NCI-H1092 treated with DMSO at 0.1 percent for 48 hours (cell line): ENCODE data around the gene THAP3.
A peak's percentile ranks its signal among the peaks of the same experiment; 100 is the strongest.
"Not testable (repeated sequence)": the region's sequence is repeated elsewhere in the genome, so short reads cannot be mapped to it uniquely, and the experiment has no call there.

Experiments used
- DNase-seq: peaks from one replicate; lab custom pipeline; 2025; lab: John Stamatoyannopoulos, UW

THAP3 gene

DNA sequence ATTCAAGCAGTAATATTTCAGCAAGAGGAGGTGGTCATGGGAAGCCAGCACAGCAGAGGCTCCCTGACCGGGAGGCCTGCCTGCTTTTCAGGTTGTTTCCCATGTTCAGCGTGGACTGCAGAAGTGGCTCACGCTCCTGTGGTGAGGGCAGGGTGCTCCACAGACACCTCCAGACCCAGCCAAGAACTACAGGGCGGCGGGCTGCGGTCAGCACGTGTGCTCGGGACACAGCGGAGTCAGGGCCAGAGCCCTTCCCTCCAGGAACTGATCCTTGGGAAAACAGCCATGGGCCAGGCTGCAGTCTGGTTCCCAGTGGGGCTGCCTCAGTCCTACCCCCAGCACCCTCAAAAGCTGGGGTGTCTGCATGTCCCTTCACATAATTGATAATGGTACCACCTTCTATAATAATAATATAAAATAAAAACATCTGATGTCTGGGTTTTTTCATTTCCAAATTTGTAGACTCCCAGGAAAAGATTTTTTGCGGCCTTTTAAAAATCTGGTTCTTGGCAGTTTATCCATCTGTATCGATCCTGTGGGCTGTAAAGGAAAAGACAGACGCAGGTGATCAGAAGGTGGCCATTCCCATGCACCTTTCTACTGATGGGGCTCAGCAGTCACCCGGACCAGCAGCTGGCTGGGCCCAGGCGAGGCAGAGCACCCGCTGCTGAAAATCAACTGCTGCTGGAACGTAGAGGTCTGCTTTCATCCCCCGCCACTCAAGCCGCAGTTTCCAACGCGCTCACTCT lies 10.7 kb downstream of the THAP3 start:
- DNase-seq: no peak

DNA sequence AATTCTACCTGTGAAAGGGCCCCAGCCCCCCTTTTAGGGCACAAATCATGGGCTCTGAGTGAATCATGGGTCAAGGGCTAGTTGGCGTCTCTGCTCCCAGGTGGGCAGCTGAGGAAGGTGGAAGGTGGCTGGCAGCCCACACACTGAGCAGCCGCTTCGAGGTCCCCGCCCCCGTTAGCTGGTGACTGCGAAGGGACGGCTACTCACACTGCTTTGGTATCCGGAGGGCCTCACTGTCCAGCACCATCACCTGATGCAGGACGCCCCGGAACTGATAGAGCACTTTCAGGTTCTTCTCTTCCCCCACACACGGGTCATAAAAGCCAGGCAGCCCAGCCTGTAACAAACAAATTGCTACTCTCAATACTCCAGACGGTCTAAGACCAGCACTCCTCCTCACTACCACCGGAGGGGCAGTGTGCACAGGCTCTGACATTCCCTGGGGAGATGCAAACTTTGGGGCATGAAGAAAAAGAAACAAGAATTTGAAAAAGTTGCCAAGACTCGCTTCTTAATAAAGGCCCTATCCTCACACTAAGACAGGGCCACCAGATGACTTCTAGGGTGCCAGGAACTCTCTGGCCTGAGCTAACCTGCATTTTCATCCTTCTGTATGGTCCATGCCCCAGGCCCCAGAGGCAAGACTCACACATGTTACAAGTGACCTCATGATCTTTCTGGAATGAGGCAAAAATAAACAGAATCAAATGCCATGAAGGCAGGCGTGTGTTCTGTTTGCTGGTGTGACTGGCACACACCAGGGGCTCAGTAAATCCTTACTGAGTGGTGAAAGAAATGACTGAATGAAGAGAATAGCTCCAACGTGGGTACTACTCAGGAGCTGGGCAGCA lies 11.5 kb downstream of the THAP3 start:
- DNase-seq: no peak

DNA sequence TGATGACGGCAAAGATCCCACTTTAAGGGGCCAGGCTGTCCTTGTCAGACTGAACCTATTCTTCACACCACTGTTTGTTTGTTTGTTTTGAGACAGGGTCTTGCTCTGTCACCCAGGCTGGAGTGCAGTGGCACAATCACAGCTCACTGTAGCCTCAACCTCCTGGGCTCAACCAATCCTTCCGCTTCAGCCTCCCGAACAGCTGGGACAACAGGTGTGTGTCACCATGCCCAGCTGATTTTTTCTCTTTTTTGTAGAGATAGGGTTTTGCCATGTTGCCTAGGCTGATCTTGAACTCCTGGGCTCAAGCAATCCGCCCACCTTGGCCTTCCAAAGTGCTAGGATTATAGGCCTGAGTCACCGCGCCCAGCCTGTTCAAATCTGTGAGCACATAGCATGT lies 12.1 kb downstream of the THAP3 start:
- DNase-seq: not testable (repeated sequence)

DNA sequence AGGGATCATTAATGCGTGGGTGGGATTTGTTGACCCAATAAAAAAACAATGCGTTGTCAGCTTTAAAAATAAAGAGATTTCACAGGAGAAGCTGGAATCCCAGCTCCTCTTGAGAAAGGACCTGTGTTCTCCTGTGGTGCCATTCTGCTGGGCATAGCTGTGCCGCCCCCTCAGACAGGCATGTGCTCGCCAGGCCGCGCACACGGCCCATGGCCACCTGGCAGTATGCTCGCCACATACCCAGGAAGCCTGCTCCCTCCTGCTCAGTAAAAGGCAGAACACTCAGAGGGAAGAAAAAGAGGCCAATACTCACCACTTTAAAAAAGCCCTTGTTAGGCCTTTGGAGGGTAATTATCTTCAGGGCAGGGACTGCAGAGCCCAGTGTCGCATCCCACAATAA lies 13.1 kb downstream of the THAP3 start:
- DNase-seq: no peak

DNA sequence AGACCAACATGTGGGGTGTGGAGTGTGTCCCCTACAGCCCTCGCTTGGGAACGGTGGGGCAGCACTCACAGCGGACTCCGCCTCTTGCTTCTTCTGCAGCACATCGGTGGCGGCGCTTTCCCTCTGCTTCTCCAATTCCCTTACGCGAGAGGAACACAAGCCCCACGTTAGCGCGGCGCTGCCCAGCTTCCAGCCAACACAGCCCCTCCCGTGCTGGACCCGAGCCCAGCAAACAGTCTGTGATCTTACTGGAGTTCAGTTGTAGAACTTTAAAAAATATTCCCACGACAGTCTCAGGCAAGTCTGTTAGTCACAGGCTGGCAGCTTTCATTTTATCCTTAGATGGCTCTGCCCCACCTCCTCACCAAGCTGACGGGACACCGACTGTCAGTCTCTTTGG lies 13.6 kb downstream of the THAP3 start:
- DNase-seq: no peak

DNA sequence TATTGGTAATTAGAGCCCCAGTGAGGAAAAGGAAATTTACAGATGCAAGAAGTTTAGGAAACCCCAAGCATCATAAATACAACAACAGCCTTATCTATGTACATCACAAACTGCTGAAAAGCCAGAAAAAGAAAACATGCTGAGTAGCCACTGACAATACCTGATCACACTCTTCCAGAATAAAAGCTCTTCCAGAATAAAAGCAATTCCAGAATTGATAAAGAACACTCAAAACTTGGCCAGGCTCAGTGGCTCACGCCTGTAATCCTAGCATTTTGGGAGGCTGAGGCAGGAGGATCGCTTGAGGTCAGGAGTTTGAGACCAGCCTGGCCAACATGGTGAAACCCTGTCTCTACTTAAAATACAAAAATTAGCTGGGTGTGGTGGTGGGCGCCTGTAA lies 16.2 kb downstream of the THAP3 start:
- DNase-seq: not testable (repeated sequence)

DNA sequence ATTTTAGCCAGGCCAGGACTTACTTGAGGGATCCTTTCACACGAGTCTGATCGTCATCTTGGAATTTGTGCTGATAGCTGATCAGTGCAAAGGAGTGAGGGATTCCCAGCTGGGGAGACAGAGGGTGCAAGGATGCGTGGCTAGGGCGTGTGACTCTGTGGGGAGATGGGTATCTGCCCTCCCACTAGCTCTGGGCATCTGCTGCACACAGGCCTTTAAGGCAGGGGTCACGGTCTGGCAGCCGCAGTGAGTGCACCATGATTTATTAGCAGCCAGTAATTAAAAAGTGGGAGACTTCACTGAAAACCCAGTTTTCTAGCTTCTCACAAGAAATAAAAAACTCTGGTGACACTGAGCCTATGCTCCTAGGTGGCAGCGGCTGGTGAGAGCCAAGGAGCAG lies 20.4 kb downstream of the THAP3 start:
- no peak for DNase-seq

DNA sequence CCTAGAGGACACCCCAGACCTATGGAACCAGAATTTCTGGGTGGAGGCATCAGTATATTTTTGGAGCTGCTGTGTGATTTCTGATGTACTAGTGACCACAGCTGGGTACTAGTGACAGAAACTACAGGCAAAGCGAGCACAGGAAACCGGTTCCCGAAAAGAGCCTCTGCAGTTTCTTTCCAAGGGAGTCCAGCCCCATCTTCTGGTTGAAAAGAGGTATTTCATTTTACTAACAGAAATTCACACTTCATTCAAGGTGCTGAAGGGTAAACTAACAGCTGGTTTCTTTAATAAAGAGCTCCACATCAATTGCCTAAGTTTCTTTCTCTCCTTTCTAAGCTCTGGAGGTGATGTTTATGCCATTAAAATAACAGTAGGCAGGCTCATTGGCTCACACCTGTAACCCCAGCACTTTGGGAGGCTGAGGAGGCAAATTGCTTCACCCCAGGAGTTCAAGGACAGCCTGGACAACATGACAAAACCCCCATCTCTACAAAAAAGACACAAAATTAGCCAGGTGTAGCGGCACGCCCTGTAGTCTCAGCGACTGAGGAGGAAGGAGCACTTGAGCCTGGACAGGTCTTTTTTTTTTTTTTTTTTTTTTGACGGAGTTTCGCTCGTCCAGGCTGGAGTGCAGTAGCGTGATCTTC lies 22.0 kb downstream of the THAP3 start:
- peak; percentile 63 for DNase-seq

DNA sequence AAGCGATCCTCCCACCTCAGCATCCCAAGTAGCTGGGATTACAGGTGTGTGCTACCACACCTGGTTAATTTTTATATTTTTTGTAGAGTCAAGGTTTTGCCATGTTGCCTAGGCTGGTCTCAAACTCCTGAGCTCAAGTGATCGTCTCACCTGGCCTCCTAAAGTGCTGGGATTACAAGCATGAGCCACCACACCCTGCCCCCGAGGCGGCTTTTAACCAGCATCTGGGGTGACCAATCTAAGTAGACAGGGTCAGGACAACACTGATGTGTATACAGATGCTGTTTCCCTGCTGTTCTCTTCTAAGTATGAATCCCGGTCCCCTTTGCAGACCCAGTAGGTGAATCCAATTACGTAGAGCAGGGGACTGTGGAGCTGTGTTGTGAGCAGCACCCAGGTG lies 23.9 kb downstream of the THAP3 start:
- no peak for DNase-seq

DNA sequence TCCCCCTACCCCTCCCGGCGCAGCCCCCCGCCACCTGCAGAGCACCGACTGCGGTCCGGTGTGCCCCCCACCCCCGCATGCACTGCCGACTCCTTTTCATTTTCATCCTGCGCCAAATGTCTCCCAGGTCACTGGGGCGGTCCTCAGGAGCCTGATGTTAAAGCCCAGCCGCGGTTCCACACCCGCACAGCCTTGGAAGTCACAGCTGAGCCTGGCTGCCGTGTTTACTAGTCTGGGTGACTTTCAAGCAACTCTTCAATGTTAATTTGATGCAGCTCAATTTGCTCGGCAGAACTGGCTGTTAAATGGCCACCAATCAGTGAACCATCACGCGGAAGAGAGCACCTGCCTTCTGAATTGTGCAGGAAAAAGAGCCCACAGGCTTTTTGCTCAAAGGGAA lies 27.2 kb downstream of the THAP3 start:
- no peak for DNase-seq

DNA sequence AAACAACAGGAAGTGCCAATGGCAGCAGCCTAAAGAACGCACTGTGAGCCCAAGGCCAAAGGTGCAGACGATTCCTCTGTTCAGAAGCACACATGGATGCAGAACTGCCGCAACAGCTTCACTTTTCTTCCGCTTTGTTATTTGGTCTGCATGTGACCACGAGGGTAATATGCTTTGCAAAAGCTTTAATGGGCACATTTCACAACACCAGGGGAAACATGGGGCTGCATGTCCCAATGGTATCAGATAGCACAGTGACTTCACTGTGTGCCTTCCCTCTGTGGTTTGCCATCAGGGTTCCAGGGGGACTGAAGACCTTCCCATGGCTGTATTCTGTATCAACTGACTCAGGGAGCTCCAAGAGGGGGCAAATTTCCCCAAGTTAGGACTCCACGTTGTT lies 28.3 kb downstream of the THAP3 start:
- no peak for DNase-seq

DNA sequence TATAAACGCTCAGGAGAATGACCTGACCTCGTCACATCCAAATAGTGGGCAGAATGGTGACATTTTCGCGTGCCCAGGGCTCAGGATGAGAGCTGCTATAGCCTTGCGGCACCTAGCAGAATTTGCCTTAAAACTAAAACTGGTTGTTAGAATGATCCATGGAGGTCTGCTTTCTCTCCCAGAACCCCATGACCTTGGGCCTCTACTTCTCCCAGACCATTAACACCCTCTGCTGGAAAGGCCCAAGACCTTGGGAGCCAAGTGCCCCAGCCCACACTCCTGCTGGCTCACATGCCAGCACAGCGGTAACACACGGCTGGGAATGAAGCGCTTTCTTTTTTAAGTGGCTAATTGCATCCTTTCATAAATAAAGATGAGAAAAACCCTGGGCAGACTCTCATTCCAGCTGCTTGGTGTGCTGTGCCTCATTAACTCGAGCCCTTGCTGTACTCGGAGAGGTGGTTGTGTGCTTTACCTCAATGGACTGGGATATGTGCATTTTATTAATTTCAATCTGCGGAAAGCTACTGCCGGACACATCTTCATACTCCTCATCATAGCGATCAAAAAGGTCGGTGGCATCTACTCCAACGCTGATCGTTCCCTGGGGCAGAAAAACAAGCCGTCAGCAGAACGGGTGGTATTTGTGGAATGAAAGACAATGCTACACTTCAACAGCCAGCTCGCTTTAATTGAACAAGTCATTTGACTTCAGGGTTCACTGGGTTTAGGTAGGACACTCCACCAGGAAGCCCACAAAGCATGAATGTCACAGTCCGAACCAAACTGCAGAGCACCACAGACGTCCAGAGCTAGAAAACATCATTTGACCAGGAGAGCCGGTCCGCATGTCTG lies 29.0 kb downstream of the THAP3 start:
- no peak for DNase-seq

DNA sequence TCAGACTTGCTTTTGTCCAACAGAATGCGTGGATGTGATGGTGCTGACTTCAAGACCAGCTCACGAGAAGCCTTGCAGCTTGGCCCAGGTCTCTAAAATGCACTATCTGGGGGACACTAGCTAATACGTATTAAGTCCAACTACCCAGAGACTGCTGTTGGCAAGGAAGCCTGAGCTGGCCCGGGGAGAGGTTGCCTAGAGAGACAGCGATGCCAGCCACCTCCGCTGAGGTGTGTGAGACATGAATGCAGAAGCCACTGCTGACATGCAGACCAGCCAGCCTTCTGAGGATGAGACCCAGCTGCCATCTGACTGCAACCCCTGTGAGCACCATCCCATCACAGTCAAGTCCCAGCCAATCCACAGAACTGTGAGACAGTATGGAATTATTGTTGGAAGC lies 32.5 kb downstream of the THAP3 start:
- DNase-seq: no peak

DNA sequence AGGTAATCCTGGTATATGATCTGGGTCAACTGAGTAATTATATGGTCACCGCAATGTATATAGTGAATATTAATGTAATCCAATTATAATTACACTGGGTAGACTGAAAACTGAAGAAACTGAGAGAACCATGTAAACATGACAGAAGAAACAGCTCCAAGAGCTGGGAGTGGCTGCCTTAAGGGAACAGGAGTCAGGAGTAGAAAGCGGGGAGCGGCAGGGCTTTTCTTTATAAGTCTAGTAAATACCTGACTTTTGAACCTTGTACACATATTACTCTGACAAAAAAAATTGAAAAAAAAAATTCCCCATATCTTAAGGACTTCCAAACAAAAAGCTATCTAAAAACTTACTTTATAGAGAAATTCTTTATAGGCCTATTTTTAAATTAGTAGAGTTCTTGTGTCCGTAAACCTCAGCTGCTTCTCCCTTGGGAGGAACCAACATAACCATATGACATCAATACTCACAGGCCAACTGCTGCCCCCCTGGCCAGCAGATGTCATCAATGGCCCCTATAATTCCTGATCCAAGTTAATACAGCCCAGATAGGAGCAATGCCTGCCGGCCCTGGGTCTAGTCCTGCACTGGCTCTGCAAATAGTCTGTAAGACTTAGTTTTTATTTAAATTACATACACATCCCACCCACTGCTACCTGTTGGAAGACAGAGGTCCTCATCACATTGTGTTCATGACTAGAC lies 33.8 kb downstream of the THAP3 start:
- DNase-seq: no peak

DNA sequence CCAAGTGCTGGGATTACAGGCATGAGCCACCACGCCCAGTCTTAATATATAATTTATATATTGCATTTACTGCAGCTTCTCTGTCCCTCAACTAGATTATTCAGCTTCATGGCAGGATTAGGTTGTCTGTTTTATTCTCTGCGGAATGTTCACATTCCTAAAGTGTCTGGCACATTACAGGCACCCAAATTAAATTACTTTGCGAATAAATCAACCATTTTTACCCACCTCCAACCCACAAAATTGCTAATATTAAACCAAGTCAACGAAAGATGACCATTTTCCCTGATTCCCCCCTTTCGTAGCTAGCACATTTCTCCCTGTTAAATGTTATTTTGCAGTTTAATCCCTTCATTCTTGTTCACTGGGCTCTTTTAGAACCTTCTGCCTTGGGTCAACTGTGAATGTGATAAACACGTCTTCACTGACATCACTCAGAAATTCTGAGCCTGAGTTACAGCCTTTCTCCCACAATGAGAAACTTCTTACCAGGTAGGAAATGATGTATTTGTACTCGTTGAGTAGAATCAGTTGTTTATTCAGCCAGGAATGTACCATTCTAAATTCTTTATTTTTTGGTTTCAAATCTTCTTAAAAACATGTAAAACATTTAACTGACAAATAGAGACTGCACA lies 35.9 kb downstream of the THAP3 start:
- no peak for DNase-seq

DNA sequence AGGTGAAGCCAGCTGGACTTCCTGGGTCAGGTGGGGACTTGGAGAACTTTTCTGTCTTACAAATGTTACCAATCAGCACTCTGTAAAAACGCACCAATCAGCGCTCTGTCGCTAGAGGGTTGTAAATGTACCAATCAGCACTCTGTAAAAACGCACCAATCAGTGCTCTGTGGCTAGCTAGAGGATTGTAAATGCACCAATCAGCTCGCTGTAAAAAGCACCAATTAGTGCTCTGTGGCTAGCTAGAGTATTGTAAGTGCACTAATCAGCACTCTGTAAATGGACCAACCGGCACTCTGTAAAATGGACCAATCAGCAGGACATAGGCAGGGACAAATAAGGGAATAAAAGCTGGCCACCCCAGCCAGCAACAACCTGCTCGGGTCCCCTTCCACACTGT lies 37.8 kb downstream of the THAP3 start:
- not testable (repeated sequence) for DNase-seq

DNA sequence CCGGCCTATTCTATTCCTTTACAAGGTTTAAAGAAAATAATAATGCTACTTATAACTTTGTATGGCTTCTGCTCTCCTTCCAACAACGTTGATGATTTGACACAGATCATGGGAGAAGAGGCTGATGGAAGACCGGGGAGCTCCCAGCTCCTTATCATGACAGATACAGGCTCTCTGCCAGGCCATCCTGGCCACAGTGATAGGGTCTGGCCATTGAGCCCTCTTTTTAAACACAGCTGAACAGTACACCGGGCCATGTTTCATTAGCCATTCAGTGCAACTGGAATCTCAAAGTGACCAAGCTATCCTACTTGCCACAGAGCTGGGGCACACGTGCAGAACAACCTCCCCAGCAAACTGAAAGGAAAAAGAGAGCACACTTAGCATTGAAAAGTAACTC lies 42.0 kb downstream of the THAP3 start:
- DNase-seq: no peak

DNA sequence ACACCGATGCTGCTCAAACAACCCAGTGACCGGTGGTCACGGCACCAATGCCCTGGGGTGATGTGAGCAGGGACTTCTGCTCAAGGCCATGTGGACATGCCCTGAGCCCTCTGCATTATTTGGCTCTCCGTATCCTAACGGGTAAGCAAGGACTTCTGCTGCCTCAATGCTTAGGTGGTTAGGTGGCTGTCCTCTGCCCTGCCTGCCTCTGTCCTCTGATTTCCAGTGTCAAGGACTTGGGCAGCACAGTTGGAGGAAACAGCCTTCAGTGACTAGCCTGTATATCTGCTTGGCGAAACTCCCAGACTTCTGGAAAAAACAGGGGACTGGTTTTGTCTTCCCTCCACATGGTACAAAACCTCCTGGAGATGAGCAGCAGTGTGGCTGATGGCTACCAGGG lies 42.5 kb downstream of the THAP3 start:
- DNase-seq: no peak

DNA sequence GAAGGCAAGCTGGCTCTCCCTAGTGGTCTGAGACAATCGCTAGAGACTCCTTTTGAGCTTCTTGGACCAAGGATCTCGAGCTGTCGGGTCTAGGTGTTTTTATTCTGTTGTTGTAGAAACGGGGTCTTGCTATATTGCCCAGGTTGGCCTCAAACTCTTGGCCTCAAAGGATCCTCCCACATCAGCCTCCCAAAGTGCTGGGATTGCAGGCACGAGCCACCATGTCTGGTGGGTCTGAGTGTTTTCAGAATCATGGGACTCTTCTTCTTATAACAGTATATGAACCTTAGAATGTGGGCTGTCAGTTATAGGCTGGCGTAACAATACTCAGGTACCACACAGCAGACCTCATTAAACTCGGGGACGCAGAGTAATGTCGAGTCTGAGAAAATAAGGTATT lies 43.8 kb downstream of the THAP3 start:
- DNase-seq: no peak

DNA sequence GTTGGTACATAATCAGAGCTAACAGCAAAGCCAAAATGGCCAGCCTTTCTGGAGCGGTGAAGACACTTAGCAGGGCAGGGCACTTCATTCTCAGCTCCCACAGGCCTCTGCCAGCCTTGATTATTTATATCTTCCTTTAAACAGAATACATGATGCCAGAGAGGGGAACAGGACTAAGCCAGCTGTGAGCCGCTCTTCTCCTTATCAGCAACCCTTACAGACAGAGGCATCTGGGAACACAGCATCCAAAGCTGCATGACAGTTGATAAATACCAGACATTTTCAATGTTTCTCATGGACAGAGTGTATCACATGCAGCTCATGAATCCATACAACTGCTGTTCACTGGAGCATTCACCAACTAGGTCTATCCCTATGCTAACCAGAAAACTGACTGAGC lies 47.9 kb downstream of the THAP3 start:
- DNase-seq: no peak

DNA sequence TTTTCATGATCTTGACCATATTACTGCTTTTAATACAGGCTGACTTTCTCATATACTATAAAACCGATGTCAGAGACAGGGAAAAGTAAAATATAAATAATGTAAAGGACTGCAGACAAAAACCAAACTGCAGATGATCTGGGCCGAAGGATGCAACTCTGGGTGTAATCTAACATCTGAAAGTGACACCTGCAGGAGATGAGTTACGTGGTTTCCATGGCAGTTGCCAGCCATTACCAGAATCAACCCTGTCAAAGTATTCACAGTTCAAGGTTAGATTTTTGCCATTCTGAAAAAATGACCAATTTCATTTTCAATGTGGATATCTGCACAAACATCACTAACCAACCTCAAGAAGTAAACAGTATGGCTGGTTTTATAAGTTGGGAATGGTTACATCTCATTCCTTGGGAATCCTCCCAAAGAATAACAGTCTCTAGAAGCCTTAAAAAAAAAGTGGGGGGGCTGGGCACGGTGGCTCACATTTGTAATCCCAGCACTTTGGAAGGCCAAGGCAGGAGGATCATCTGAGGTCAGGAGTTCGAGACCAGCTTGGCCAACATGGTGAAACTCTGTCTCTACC lies 49.2 kb downstream of the THAP3 start:
- no peak for DNase-seq
